Measurements from ENCODE around the gene DNASE1L3.

DNASE1L3 gene

DNA sequence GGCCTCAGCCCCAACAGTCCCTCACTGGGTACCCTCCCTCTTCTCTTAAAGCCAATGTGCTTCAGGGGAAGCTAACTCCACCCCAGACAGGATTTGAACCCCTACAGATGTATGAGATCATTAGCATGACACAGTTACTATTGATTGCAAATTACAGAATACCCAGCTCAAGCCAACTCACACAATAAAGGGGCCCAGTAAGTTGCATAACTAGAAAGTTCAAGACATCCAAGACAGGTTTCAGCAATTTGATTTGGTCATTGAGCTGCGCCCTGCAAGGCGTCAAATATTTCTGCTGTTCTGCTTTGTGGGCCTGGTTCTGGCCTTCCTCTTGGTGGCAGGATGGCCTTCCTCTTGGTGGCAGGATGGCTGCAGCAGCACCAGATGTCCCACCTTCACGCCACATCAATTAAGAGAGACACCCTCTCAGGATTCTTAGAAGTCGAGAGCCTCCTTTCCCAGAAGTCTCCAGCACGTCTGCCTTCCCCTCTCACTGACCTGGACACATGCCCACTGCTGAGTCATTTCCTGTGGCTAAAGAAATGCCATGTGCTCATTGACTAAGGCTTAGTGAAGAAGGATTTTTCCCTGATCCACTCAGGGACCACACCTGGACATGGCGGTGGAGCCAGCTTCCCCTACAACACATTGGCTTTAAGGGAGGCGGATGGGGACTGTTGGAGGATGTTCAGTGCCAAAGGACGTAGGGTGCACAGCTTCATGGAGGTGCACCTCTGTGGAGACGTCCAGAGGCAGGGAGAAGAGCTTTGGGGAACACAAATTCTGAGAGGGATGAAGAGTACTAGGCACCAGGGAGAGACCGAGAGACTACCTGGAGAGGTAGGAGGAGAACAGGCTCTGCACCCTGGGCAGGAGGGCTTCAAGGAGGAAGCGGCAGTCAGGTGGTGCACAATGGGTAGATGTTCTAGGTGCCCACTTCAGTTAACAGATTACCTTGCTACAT is 49.1 kb downstream of the DNASE1L3 start:
- no peak for DNase-seq (ENCODE audit: low read depth in 2 of 2)

DNA sequence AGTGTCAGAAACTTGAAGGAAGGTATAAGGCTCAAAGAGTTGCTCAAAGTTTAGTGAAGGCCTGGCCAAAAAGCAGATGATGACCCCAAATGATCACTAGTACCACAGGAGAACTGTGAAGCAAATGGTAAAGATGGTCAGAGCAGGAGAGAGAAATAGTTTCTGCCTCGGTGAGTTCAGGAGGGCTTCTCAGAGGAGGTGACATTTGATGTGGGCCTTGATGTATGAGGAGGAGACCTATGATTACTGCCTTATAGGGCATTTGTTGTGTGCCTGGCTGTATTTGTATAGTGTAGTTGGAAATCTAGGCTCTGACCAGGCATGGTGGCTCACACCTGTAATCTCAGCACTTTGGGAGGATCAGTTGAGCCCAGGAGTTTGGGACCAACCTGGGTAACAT is 50.4 kb downstream of the DNASE1L3 start:
- DNase-seq (ENCODE audit: low read depth in 2 of 2): no peak

DNA sequence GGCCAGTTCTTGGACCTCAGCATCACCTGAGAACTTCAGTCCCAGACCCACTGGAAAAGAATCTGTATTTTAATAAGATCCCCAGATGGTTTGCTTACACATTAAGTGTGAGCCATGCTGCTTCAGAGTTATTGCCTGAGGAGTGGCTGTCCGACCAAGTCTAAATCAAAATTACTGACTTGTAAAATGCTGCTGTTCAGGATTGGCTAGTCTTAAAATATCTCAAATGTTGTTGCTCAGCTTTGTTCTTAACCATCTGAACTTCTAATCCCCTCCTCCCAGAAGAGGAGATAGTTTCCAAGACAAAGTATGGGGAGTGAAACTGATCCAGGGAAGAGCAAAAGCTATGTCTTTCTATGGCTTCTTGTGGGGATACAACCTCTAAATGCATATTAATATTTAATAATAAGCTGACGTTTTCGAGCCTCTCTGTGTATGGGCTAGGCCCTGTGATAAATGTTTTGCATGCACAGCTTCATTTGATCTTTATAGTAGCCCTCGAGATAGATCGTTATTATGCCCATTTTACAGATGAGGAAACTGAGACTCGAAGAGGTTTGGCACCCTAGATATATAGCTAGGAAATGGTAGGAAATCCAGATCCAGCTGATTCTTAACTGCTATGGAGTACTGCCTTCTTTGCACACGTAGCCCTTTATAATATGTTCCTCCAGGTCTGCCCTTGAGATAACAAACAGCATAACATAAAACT is 52.2 kb downstream of the DNASE1L3 start:
- no peak for DNase-seq (ENCODE audit: low read depth in 2 of 2)

DNA sequence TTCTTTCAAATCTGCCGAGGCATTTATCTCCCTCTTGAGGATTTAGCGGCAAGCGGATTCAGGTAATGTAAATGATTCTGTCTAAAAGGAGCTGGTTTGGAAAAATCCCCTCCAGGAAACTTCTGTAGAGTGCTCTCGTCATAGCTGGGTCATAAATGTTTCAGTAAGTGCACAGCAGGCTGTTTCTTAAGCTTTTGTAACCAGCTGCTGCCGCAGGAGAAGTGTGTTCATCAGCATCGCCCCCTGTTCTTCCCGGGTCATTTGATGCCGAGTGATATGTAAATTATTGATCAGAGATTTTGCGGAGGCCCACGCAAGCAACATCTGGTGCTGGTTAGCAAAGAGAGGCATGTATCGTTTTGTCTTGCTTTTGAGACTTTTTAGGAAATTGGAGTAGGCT is 53.1 kb downstream of the DNASE1L3 start:
- no peak for DNase-seq (ENCODE audit: low read depth in 2 of 2)

DNA sequence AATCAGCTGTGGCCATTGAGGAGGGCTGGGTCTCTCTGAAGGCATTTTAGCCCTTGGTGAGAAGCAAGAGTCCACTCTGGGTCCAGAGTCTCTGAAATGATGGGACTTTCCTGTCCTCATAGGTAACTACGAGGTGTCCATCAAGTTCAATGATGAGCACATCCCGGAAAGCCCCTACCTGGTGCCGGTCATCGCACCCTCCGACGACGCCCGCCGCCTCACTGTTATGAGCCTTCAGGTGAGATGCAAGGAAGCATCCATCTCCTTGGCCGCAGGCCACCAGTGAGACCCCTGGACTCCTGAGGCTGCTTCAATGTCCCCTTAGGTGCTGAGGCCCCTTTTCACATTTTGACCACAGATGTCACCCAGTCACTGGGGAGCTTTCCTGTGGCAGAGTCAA is 54.9 kb downstream of the DNASE1L3 start:
- no peak for DNase-seq (ENCODE audit: low read depth in 2 of 2)

DNA sequence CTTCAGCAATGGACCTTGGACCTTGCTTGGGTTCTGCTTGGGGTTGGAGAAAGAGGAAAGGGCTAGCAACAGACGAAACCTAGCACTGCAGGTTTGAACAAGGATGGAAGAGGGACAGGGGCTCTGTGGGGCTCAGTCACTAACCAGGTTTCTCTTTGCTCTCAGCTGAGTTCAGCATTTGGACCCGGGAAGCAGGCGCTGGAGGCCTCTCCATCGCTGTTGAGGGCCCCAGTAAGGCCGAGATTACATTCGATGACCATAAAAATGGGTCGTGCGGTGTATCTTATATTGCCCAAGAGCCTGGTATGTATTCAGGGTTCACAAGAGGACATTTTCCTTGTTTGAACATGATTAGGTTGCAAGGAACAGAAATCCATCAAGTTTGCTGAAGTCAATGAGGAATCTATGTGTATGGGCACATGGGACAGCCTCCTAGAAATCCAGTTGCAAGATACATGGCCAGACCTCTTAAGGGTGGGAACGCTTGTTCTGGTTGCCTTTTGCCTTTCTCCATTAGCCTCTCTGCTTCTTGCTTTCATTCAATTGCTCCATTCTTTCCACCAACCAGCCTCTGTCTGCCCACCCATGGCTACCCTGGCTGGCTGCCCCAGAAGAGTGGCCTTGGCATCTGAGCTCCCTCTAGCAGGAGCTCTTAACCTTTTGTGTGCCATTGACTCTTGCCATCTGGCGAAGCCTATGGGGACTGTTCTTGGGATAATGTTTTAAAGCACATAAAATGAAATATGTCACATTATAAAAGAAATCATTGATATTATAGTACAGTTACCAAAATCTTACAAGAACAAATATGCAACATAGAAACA is 55.9 kb downstream of the DNASE1L3 start:
- DNase-seq (ENCODE audit: low read depth in 2 of 2): no peak

DNA sequence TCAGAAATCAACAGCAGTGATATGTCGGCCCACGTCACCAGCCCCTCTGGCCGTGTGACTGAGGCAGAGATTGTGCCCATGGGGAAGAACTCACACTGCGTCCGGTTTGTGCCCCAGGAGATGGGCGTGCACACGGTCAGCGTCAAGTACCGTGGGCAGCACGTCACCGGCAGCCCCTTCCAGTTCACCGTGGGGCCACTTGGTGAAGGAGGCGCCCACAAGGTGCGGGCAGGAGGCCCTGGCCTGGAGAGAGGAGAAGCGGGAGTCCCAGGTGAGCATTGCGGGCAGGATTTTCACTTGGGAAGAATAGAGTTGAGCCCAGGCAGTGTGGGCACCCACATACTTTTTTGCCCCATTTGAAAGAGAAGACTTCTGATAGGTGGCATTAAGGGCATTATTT is 57.4 kb downstream of the DNASE1L3 start:
- no peak for DNase-seq (ENCODE audit: low read depth in 2 of 2)

DNA sequence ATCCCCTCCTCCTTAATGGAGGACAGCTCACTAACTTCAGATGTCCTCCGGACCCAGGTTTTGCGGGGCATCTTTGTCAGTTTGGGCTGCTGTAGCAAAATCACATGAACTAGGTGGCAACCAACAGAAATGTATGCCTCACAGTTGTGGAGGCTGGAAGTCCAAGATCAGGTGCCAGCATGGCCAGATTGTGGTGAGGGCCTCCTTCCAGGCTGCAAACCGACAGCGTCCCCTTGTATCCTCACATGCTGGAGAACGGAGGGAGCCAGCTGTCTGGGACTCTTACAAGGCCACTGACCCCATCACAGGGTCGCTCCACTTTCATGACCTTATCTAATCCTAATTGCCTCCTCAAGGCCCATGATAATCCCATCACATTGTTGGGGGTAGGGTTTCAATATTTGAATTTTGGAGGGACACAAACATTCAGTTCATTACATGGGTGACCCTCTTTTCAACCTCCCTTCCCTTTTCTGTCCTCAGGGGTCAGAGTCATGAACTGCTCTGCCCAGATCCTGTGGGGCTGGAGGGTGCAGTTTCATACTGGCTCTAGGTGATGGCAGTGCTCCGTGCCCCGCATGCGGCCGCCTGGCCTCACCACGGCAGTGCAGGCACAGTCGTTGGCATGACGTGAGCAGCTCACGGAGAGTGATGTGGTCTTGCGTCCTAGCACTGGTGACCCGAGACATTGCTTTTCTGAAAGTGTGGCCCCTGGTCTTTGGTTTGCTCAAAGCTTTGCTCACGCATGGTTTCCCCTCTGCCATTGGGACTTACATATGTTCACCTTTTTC is 58.4 kb downstream of the DNASE1L3 start:
- no peak for DNase-seq (ENCODE audit: low read depth in 2 of 2)

DNA sequence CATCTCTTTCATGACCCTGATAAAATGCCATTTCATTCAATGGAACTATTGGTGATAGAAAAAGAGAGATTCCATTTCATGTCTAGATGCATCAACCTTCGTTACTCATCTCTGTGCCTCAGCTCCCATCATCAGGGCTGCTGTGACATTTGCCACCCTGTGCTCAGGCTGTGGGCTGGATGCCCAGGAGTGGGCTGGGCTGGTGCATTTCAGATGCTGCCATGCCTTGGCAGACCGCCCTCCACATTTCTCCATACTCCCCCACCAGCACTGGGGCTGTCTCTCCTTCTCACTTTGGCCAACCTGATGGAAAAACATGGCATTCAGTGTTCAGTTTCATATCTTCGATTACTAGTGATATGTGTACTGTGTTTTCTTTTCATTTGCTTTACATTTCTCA is 59.1 kb downstream of the DNASE1L3 start:
- no peak for DNase-seq (ENCODE audit: low read depth in 2 of 2)

DNA sequence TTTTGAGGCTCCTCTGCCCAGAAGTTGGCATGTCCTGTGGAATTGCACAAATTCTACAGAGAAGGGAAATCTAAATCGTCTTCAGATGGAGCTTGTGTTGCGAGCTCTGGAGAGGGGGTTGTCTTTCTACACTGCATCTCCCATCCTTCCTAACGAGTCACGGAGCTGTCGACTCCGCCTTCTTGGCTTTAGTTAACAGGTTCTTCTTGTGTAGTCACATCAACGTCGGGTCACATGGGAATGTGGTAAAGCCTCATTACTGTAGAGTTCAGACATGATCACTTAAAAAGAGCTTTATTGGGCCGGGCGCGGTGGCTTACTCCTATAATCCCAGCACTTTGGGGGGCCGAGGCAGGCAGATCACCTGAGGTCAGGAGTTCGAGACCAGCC is 60.0 kb downstream of the DNASE1L3 start:
- no peak for DNase-seq (ENCODE audit: low read depth in 2 of 2)

DNA sequence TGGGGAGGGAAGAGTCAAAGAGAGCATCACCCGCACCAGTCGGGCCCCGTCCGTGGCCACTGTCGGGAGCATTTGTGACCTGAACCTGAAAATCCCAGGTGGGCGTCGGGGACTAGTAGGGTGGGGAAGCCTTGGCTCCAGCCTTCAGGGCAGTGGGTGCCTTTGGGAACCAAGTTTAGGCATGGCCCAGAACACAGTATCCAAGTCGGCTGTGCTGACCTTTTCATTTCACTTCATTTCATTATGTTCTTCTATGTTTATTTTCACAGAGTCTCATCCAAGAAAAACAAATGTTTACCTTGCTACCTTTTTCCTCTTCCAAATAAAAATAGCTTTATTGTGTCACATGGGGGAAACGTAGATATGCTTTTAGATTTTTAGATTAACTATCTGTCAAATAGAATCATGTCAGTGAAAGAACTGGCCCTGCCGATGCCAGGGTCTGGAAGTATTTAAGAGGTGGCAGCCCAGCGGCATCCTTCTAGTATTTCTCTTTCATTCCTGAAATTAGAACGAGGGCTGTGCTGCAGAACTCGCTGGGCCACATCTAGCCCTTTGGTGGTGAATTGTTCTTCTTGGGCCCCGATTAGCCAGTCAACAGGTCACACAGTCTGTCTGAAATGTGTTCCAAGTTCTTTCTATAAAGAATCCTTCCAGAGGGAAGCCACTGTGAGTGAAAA is 60.5 kb downstream of the DNASE1L3 start:
- DNase-seq (ENCODE audit: low read depth in 2 of 2): no peak

DNA sequence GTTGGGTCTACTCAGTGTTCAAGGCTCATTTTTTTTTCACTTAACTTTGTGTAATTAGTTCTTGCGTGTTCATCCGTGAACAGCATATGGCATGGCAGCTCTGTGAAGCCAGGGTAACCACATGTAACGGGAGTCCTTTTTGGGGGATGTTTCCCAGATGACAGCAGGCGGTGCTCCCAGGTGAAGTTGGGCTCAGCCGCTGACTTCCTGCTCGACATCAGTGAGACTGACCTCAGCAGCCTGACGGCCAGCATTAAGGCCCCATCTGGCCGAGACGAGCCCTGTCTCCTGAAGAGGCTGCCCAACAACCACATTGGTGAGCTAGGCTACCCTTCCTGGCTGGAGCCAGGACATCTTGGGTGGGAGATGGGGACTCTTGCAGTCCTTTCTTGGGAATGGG is 62.7 kb downstream of the DNASE1L3 start:
- DNase-seq (ENCODE audit: low read depth in 2 of 2): no peak

DNA sequence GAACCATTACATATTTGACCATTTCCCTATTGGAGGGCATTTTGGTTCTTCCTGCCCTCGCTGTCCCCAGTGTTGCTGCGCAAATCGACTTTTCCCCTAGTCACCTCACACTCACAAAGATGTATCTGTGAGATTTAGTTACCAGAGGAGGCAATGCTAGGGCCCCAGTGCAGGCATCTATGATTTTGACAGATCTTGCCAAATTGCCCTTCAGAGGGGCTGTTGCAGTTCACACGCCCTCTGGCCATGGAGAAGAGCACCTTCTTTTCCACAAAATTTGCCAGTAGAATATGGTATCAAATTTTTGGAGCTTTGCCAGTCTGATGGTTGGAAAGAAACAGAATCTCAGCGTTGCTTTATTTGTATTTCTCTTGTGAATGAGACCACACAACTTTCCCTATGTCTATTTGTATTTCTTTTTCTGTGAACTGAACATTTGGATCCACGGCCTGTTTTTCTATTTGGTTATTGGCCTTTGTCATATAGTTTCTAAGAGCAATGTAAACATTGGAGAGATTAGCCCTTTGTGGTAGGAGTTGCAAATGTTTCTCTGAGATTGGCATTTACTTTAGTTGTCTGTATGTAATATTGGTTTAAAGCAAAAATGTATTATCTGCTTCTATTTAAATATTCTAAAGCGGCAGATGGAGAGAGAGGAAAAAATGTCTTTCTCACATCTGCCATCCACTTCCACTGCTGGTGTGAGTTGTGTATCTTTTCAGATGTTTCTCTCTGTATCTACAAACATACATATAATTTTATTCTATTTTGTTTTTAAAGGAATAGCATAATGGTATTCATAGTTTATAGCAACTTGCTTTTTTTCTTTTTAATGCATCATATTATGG is 66.1 kb downstream of the DNASE1L3 start:
- DNase-seq (ENCODE audit: low read depth in 2 of 2): no peak

DNA sequence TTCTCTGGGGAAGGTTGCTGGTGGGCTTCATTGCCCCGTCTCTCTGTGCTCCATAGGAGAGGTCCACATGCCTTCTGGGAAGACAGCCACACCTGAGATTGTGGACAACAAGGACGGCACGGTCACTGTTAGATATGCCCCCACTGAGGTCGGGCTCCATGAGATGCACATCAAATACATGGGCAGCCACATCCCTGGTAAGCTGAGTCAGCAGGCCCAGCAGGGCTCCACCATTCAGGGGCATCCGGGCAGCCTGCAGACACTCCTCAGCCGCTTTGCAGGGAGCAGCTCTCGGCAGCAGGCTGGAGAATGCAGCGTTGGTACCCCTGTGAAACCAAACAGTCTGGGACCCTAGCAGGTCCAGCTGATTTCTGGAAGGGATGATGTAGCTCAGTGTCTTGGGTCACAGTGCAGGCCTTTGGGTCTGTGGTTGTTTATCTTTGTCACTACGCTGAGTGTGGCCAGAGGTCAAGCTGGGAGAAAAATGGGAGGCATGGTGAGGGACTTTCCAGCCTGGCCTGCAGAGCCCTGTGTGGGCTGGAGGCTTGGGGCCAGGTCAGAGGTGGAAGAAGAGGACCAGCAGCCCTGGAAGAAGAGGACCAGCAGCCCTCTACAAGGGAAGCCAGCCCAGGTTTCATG is 67.2 kb downstream of the DNASE1L3 start:
- no peak for DNase-seq (ENCODE audit: low read depth in 2 of 2)

All from stimulated activated CD8-positive, alpha-beta memory T cell treated with anti-CD3 and anti-CD28 coated beads, Interleukin-7, amount 100 ng/mL, for 1 hour (primary cell).